GM12878 (cell line): ENCODE results near the gene PAPLN. TPM values are rescaled to one million over a fixed set of nuclear protein-coding genes. Genes with fewer than 3 reads are reported as not detected.

Source experiments
- ATAC-seq: fragments of 200-7000 bp; cut with Tn5 transposase; 3 replicates; pipeline ENCODE4 v1.9.1; 2020; ENCODE audit warnings: mild to moderate bottlenecking, moderate library complexity
- BruUV-seq: library from RNA; stranded (reverse); fragments of 400-500 nt; replicated peaks from 2 replicates; lab custom pipeline; 2021; lab: Mats Ljungman, UMichigan
- CTCF ChIA-PET: fragments of 300-600 bp; sonication (Branson Sonifier 250); formaldehyde crosslinking; extraction: SDS; loops from one replicate; lab custom pipeline; 2021; ENCODE audit warnings: inconsistent platforms; lab: Yijun Ruan, JAX
- POLR2A ChIA-PET: fragments of 350-600 bp; formaldehyde crosslinking; extraction: SDS; loops from one replicate; lab custom pipeline; 2021; ENCODE audit warnings: inconsistent platforms; lab: Charles Lee
- RAD21 ChIA-PET: fragments of 300-600 bp; sonication (Branson Sonifier 250); formaldehyde crosslinking; loops from one replicate; lab custom pipeline; 2023; ENCODE audit warnings: antibody characterized with exemption; ENCODE audit not compliant: unreplicated experiment; lab: Charles Lee
- SMC1A ChIA-PET: fragments of 300-600 bp; sonication (Branson Sonifier 250); formaldehyde crosslinking; loops from one replicate; lab custom pipeline; 2023; ENCODE audit not compliant: unreplicated experiment, uncharacterized antibody; lab: Charles Lee
- DNase-seq: peaks from one replicate; pipeline ENCODE4 v3.0.0-alpha.2; 2011; ENCODE audit warnings: low read depth, low spot score
- FAIRE-seq: peaks from 3 replicates; lab custom pipeline; 2011; peaks lifted over from hg19 to GRCh38; lab: Jason Lieb, UNC
- H2AFZ ChIP-seq: 2 replicates; pipeline ENCODE4 v1.6.0; 2011; ENCODE audit warnings: low read depth, low read length, control low read depth; ENCODE audit not compliant: control insufficient read depth
- H3K27ac ChIP-seq: 2 replicates; pipeline ENCODE4 v1.5.1; 2011; ENCODE audit warnings: control low read depth; ENCODE audit not compliant: control insufficient read depth, insufficient read depth
- H3K27me3 ChIP-seq, 2 experiments: replicated peaks in 1 of 2; 2 replicates each; pipeline versions ENCODE4 v1.6.0 to v1.6.1; 2011; ENCODE audit warnings: low read length in 1 of 2; ENCODE audit not compliant: control insufficient read depth in 2 of 2, insufficient read depth in 2 of 2
- H3K36me3 ChIP-seq, 2 experiments: 2 replicates each; pipeline ENCODE4 v1.5.1; 2011; ENCODE audit warnings: low read length in 1 of 2; ENCODE audit not compliant: control insufficient read depth in 2 of 2, insufficient read depth in 2 of 2
- H3K4me1 ChIP-seq: 2 replicates; pipeline ENCODE4 v1.6.1; 2011; ENCODE audit warnings: mild to moderate bottlenecking, low read length, moderate library complexity, mixed read lengths; ENCODE audit not compliant: control insufficient read depth, insufficient read depth
- H3K4me2 ChIP-seq: 2 replicates; pipeline ENCODE4 v1.6.0; 2011; ENCODE audit warnings: control low read depth; ENCODE audit not compliant: control insufficient read depth, insufficient read depth
- H3K4me3 ChIP-seq: fragments of 200-600 bp; sonication (generic); 2 replicates; pipeline ENCODE4 v1.5.1; 2016
- H3K79me2 ChIP-seq: 2 replicates; pipeline ENCODE4 v1.6.0; 2011; ENCODE audit warnings: low read length; ENCODE audit not compliant: control insufficient read depth, insufficient read depth
- H3K9ac ChIP-seq: 2 replicates; pipeline ENCODE4 v1.8.0; 2011; ENCODE audit warnings: low read length, control low read depth, mixed read lengths; ENCODE audit not compliant: control insufficient read depth, insufficient read depth
- H3K9me3 ChIP-seq: replicated peaks from 3 replicates; pipeline ENCODE4 v1.5.1; 2011; ENCODE audit warnings: mild to moderate bottlenecking, low read length; ENCODE audit not compliant: control insufficient read depth, insufficient read depth
- H4K20me1 ChIP-seq: 2 replicates; pipeline ENCODE4 v1.6.0; 2011; ENCODE audit not compliant: control insufficient read depth, insufficient read depth
- CUX1 ChIP-seq: IDR thresholded peaks from 2 replicates; pipeline ENCODE4 v1.6.1; 2012; ENCODE audit warnings: improper control_type of control experiment, low read depth, low read length; ENCODE audit not compliant: insufficient replicate concordance
- ELK1 ChIP-seq: IDR thresholded peaks from 2 replicates; pipeline ENCODE4 v1.6.1; 2012; ENCODE audit warnings: low read depth, low read length, improper control_type of control experiment
- EZH2 ChIP-seq: IDR thresholded peaks from 2 replicates; pipeline ENCODE4 v1.6.1; 2012; ENCODE audit warnings: low read depth, mild to moderate bottlenecking, control low read depth, inconsistent platforms, low read length, borderline replicate concordance; ENCODE audit not compliant: control insufficient read depth
- GABPA ChIP-seq: IDR thresholded peaks from 2 replicates; pipeline ENCODE4 v1.6.1; 2014; ENCODE audit warnings: antibody characterized with exemption, low read depth, mild to moderate bottlenecking, inconsistent platforms
- JUND ChIP-seq: IDR thresholded peaks from 2 replicates; pipeline ENCODE4 v1.6.1; 2012; ENCODE audit warnings: low read depth, mild to moderate bottlenecking, low read length, improper control_type of control experiment, moderate library complexity
- NR2C1 ChIP-seq: fragments of 450-650 bp; IDR thresholded peaks from 2 replicates; pipeline ENCODE4 v1.6.1; 2017; ENCODE audit warnings: antibody characterized with exemption, mild to moderate bottlenecking, moderate library complexity
- SKIL ChIP-seq: fragments of 450-650 bp; IDR thresholded peaks from 2 replicates; pipeline ENCODE4 v1.6.1; 2017; ENCODE audit warnings: mild to moderate bottlenecking, low read depth, inconsistent platforms; ENCODE audit not compliant: poor library complexity, severe bottlenecking
- WGBS: methylation state at CpG from one replicate; pipeline ENCODE4 v1.1.6; 2016; ENCODE audit warnings: low lambda C conversion rate; ENCODE audit not compliant: insufficient replicate concordance, insufficient coverage; ENCODE audit errors: missing lambda C conversion rate; 5-methylcytosine and 5-hydroxymethylcytosine counted together
- in situ Hi-C: fragments of 300-500 bp; cut with MboI; formaldehyde crosslinking; loops from 9 replicates; pipeline ENCODE4 v1.14.3; 2018; ENCODE audit warnings: mixed read lengths
- intact Hi-C: fragments of 100-400 bp; cut with micrococcal nuclease; formaldehyde crosslinking; loops from one replicate; pipeline ENCODE4 v1.14.2; 2022; ENCODE audit not compliant: unreplicated experiment
- polyA plus RNA-seq, 11 experiments: library from polyadenylated mRNA; depleted of rRNA in 4 of 11; unstranded in 6 of 11; stranded (reverse) in 5 of 11; fragments of >200 nt; fragmentation: Nextera tagmentation in 4 of 11; fragmentation: Illumina TruSeq in 1 of 11; extraction: Ambion mirVana in 4 of 11; extraction: Trizol in 1 of 11; gene quantifications; 1 replicate in 1 of 11; 2 replicates in 10 of 11; pipeline versions ENCODE4 v1.2.1 to v1.2.3, GENCODE V29; 2011 to 2016; ENCODE audit warnings: inconsistent platforms in 2 of 11, missing spikeins in 2 of 11, low read depth in 1 of 11
- total RNA-seq, 4 experiments: library from RNA; depleted of rRNA in 3 of 4; stranded (reverse); fragments of >200 nt in 3 of 4; fragmentation: Illumina TruSeq in 1 of 4; extraction: Trizol in 1 of 4; gene quantifications; 2 replicates each; pipeline versions ENCODE4 v1.2.1 to v1.2.3, GENCODE V29; 2013 to 2021
- TF ChIP-seq, protein P1 (sequence below), 3 experiments: IDR thresholded peaks in 2 of 3; conservative IDR thresholded peaks in 1 of 3; 2 replicates each; pipeline ENCODE4 v1.5.1; 2011; ENCODE audit warnings: low read depth in 3 of 3, low read length in 3 of 3, mild to moderate bottlenecking in 3 of 3, control low read depth in 2 of 3, moderate library complexity in 2 of 3, inconsistent platforms in 1 of 3, mixed read lengths in 1 of 3; ENCODE audit not compliant: control insufficient read depth in 2 of 3, insufficient read depth in 1 of 3; ENCODE audit errors: extremely low read depth in 1 of 3

PAPLN gene
- total and polyA plus RNA-seq, 10 of the 15 experiments (the other 5 are each of a cell fraction or from before 2014, with no cell fraction given) = 1.8 to 19.8 (median 7.4) TPM

GRCh38 chr14:73238424-73238852 lies 1.1 kb downstream of the PAPLN start:
- Histone ChIP-seq H3K79me2 (no peaks in the 10 kb centered on the region), H3K9me3 (no peaks in the 10 kb centered on the region; the same call in 2 of the 3 replicates), H3K4me1 (peaks cover 44% of the 10 kb centered on the region), H3K9ac (no peak overlapping the region), H3K27ac (no peak overlapping the region), H4K20me1 (0 out of 2 replicates have a peak, but pooled peaks cover 4% of the 10 kb centered on the region), H3K27me3 (peaks cover 8 to 26% of the 10 kb centered on the region in 2 experiments), H2AFZ (no peak overlapping the region), H3K4me3 (no peak overlapping the region), H3K4me2 (peak overlapping the region; percentile 66), H3K36me3 (no peaks in the 10 kb centered on the region)
- WGBS = 35% methylated on average over 10 of the region's 10 CpGs
- intact Hi-C loops (no loop called here), in situ Hi-C loops (no loop called here)
- FAIRE-seq = no peak
- ChIA-PET SMC1A (interaction anchor here (1.1 to 2.0 kb wide), 2 partner anchors 15 to 51 kb away, joined by 3 to 8 read pairs; no protein-coding TSS in a partner anchor), POLR2A (interaction anchor here (0.5 to 1.4 kb wide), 3 partner anchors 16 to 96 kb away, joined by 3 to 6 read pairs (median 4); no protein-coding TSS in a partner anchor), CTCF (no interaction called here), RAD21 (no interaction called here)
- DNase-seq = no peak
- TF ChIP-seq SKIL (no peak), CUX1 (no peak), GABPA (no peak), NR2C1 (no peak), ELK1 (no peak), JUND (no peak), EZH2 (0 out of 2 replicates have a peak, but pooled peaks have one; percentile 32)
- TF ChIP-seq, protein P1, sequence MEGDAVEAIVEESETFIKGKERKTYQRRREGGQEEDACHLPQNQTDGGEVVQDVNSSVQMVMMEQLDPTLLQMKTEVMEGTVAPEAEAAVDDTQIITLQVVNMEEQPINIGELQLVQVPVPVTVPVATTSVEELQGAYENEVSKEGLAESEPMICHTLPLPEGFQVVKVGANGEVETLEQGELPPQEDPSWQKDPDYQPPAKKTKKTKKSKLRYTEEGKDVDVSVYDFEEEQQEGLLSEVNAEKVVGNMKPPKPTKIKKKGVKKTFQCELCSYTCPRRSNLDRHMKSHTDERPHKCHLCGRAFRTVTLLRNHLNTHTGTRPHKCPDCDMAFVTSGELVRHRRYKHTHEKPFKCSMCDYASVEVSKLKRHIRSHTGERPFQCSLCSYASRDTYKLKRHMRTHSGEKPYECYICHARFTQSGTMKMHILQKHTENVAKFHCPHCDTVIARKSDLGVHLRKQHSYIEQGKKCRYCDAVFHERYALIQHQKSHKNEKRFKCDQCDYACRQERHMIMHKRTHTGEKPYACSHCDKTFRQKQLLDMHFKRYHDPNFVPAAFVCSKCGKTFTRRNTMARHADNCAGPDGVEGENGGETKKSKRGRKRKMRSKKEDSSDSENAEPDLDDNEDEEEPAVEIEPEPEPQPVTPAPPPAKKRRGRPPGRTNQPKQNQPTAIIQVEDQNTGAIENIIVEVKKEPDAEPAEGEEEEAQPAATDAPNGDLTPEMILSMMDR (IDR thresholded peaks at IDR 0.05 in 2 of 3, conservative IDR thresholded peaks at IDR 0.05 in 1 of 3; ENCODE audit: control insufficient read depth in 2 of 3, extremely low read depth in 1 of 3, insufficient read depth in 1 of 3, low read depth in 3 of 3, low read length in 3 of 3) = no peak
- ATAC-seq = peak; percentile 8
- no TSS peak for BruUV-seq
